Neural crest cell (in vitro differentiated cells): ENCODE measurements around the gene CPA4. TPM values are rescaled to one million over a fixed set of nuclear protein-coding genes. Genes with fewer than 3 reads are reported as not detected.

Source experiments
- DNase-seq: peaks from one replicate; pipeline ENCODE4 v3.0.0; 2021; ENCODE audit warnings: low read depth, mixed read lengths, low spot score
- H3K27ac Mint-ChIP-seq: one replicate; pipeline ENCODE4 v1.8.0; 2021; ENCODE audit warnings: mild to moderate bottlenecking, mixed read lengths; ENCODE audit not compliant: unreplicated experiment
- H3K27me3 Mint-ChIP-seq: 2 replicates; pipeline ENCODE4 v1.8.0; 2021; ENCODE audit warnings: low read depth, mild to moderate bottlenecking, mixed read lengths
- H3K36me3 Mint-ChIP-seq: 2 replicates; pipeline ENCODE4 v1.8.0; 2021; ENCODE audit warnings: low read depth, mild to moderate bottlenecking, mixed read lengths
- H3K4me1 Mint-ChIP-seq: 2 replicates; pipeline ENCODE4 v1.8.0; 2021; ENCODE audit warnings: mixed read lengths
- H3K4me3 Mint-ChIP-seq: one replicate; pipeline ENCODE4 v1.8.0; 2021; ENCODE audit warnings: mild to moderate bottlenecking, mixed read lengths
- H3K9me3 Mint-ChIP-seq: 2 replicates; pipeline ENCODE4 v1.8.0; 2021; ENCODE audit warnings: mixed read lengths
- total RNA-seq: library from RNA; stranded (reverse); gene quantifications from 2 replicates; pipeline ENCODE4 v1.2.1, GENCODE V29; 2021
- TF ChIP-seq, protein P1 (sequence below): fragments of 200-600 bp; sonication (generic); conservative IDR thresholded peaks from 2 replicates; pipeline ENCODE4 v1.5.0; 2021; ENCODE audit warnings: antibody characterized with exemption, mild to moderate bottlenecking

Gene CPA4
- total RNA-seq, 1 donor from 2014 or later = 0.72 TPM

GRCh38 chr7:130276796-130277762 is 15.9 kb upstream of the CPA4 start:
- no peaks in the 10 kb centered on the region for H3K27me3 Mint-ChIP-seq
- peaks cover 63% of the 10 kb centered on the region for H3K4me1 Mint-ChIP-seq
- DNase-seq = no peak
- H3K9me3 Mint-ChIP-seq = peaks cover 8% of the 10 kb centered on the region
- peaks cover 2% of the 10 kb centered on the region for H3K36me3 Mint-ChIP-seq
- peak overlapping the region; percentile 6 for H3K4me3 Mint-ChIP-seq
- TF ChIP-seq, protein P1, sequence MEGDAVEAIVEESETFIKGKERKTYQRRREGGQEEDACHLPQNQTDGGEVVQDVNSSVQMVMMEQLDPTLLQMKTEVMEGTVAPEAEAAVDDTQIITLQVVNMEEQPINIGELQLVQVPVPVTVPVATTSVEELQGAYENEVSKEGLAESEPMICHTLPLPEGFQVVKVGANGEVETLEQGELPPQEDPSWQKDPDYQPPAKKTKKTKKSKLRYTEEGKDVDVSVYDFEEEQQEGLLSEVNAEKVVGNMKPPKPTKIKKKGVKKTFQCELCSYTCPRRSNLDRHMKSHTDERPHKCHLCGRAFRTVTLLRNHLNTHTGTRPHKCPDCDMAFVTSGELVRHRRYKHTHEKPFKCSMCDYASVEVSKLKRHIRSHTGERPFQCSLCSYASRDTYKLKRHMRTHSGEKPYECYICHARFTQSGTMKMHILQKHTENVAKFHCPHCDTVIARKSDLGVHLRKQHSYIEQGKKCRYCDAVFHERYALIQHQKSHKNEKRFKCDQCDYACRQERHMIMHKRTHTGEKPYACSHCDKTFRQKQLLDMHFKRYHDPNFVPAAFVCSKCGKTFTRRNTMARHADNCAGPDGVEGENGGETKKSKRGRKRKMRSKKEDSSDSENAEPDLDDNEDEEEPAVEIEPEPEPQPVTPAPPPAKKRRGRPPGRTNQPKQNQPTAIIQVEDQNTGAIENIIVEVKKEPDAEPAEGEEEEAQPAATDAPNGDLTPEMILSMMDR = no peak
- peak overlapping the region; percentile 46 for H3K27ac Mint-ChIP-seq

- Mint-ChIP-seq H3K27ac (no peak overlapping the region), H3K4me1 (peaks cover 54% of the 10 kb centered on the region), H3K27me3 (no peaks in the 10 kb centered on the region), H3K9me3 (peaks cover 8% of the 10 kb centered on the region), H3K4me3 (peak overlapping the region; percentile 45), H3K36me3 (peaks cover 2% of the 10 kb centered on the region)
- TF ChIP-seq, protein P1 = peak; percentile 50
- DNase-seq = peak; percentile 34
Observed at GRCh38 chr7:130277763-130278643, 15.0 kb upstream of the CPA4 start.

DNA sequence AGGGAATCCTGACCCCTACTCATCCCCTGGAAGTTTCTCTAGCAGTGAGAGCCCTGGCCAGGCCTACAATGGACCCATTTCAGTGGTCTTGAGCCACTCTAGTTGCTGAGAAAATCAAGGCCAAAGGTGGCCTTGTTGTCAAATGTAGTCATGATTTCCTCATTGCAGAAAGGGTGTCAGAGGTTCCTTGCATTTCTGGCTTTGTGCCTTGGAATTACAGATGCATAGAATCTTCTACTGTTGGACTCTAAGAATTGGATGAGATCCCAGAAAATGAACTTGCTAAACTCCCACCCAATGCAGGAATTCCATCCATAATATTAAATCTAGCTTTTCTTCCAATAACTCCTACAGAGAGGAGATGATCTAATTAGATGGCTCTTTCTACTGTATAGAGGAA is 14.1 kb upstream of the CPA4 start:
- peaks cover 45% of the 10 kb centered on the region for H3K4me1 Mint-ChIP-seq
- H3K27ac Mint-ChIP-seq = no peak overlapping the region
- H3K9me3 Mint-ChIP-seq = peaks cover 12% of the 10 kb centered on the region
- TF ChIP-seq, protein P1 = no peak
- DNase-seq = no peak
- no peaks in the 10 kb centered on the region for H3K27me3 Mint-ChIP-seq
- H3K36me3 Mint-ChIP-seq = peaks cover 2% of the 10 kb centered on the region
- H3K4me3 Mint-ChIP-seq = no peak overlapping the region

- TF ChIP-seq, protein P1 = no peak
- H3K4me1 Mint-ChIP-seq = peaks cover 43% of the 10 kb centered on the region
- peaks cover 17% of the 10 kb centered on the region for H3K9me3 Mint-ChIP-seq
- H3K27me3 Mint-ChIP-seq = no peaks in the 10 kb centered on the region
- no peak overlapping the region for H3K27ac Mint-ChIP-seq
- H3K4me3 Mint-ChIP-seq = no peak overlapping the region
- no peak for DNase-seq
- H3K36me3 Mint-ChIP-seq = peaks cover 2% of the 10 kb centered on the region
Observed at GRCh38 chr7:130279286-130279685, 13.7 kb upstream of the CPA4 start.

GRCh38 chr7:130279906-130280305 is 13.1 kb upstream of the CPA4 start:
- H3K4me1 Mint-ChIP-seq = peaks cover 38% of the 10 kb centered on the region
- H3K27me3 Mint-ChIP-seq = no peaks in the 10 kb centered on the region
- TF ChIP-seq, protein P1 = no peak
- peaks cover 2% of the 10 kb centered on the region for H3K36me3 Mint-ChIP-seq
- DNase-seq = no peak
- H3K9me3 Mint-ChIP-seq = peaks cover 18% of the 10 kb centered on the region
- H3K27ac Mint-ChIP-seq = no peak overlapping the region
- H3K4me3 Mint-ChIP-seq = no peak overlapping the region
